GM19193 (cell line): ENCODE results near the gene TNS3.

Experiments
- POLR2A ChIP-seq: IDR thresholded peaks from 4 replicates; pipeline ENCODE4 v1.6.1; 2011; ENCODE audit not compliant: insufficient read depth, insufficient read length; ENCODE audit errors: extremely low read depth

The TNS3 gene

DNA sequence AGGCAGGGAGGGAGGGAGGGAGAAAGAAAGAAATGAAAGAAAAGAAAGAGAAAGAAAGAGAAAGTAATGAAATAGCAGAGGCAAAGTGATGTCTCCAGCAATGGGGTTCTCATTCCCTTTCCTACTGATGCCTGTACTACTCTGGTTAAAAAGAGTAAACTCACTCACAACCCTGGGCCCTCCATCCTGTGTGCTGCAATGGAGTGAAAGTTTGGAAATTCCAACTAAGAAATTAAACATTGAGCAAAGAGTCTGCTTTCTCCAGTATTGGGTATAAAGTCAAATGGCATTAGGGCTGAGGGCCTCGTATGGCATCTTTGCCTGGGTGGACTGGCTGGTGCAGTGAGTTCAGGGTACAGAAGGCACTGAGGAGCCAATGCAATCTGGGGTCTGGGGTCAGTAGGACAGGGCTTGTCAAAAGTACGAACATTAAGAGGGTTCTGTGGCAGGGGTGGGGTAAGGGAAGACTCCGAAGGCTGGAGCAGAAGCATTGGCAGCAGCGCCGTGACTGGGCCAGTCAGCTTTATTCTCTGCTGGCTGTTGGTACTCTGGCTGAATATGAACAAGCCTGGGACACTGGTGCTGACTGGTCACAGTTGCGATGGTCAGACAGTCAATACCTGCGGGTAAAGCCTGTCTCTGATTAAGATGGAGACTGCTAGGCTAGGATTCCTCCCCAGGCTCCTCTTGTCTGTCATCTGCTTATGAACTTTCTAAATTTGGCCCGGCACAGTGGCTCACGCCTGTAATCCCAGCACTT, 24.1 kb upstream of the TNS3 start:
- no peak for TF ChIP-seq POLR2A

DNA sequence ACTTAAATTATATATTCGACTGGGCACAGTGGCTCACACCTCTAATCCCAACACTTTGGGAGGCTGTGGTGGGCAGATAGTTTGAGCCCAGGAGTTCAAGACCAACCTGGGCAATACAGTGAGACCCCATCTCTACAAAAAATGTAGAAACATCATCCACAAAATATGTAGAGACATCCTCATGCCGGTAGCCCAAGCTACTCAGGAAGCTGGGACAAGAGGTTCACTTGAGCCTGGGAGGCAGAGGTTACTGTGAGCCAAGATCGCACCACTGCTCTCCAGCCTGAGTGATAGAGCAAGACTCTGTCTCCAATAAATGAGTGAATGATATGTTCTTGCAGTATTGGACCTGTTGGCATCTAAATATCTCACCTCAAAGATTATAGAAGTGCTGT, 22.6 kb upstream of the TNS3 start:
- TF ChIP-seq POLR2A = no peak

DNA sequence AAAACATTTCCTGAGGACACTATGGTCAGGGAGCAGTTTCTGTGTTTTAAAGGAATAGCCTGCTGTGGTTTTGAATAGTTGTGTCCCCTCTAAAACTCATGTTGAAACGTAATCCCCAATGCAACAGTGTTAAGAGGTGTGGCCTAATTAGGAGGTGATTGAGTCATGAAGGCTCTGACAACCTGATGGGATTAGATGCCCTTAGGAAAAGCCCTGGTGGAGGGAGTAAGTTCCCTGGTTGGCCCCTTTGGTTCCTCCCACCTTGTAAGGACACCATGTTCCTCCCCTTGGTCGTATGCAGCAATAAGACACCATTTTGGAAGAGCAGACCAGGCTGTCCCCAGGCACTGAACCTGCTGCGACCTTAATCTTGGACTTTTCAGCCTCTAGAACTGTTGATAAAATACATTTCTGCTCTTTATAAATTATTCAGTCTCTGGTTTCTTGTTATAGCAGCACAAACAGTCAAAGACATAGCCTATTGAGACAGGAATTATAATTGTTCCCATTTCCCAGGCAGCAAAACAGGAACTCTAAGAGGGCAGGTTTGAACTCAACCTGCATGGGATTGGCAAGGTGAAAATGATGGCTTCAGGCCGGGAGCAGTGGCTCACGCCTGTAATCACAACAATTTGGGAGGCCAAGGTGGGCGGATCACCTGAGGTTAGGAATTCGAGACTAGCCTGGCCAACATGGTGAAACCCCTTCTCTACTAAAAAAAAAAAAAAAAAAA, 20.5 kb upstream of the TNS3 start:
- no peak for TF ChIP-seq POLR2A

DNA sequence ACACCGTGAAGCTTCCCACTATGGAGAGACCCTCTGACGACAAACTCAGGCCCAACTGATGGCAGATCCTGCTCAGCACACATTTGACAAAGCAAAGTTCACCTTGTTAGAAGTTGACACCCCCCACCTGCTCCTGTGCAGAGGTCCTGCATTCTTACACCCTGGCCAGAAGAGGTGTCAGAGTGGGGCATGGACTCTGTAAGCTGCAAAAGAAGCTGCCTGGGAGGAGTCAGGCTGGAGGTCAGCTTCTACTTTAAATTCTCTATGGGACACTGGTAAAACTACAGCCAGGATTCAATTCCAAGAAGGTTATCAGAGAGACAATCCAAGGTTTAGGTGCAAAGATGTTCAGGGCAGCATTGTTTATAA, 20.0 kb upstream of the TNS3 start:
- TF ChIP-seq POLR2A = no peak

DNA sequence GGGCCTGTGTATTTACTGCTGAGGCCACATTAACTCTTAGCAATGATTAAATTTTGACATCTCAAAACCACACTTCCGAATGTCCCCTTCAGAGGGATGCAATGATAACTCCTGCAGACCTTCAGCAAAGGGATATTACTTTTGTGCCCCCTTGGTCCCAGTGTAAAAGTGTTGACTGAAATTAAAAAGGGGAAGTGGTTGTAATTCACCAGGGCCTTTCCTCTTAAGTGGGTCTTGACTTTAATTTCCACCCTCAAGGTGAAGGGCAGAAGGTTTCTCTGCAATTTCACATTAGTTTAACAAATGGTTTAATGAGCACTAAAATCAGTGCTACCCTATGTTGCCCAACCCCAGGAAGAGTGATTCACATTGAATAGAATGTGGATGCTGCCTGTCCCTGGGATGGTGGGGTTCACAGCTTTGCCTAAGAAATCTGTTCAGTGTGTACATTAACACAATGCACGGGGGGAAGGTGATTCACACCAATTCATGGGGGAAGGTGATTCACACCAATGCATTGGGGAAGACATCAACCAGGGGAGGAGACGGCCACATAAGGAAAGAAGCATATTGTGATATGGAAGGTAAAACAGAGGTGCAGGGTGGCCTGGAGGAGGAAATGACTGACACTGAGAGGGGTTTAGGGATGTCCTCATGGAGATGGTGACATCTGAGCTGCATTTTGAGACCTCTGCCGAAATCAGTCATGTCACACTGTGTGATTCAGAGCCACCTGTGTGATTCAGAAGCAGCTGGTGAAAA, 19.4 kb upstream of the TNS3 start:
- no peak for TF ChIP-seq POLR2A

DNA sequence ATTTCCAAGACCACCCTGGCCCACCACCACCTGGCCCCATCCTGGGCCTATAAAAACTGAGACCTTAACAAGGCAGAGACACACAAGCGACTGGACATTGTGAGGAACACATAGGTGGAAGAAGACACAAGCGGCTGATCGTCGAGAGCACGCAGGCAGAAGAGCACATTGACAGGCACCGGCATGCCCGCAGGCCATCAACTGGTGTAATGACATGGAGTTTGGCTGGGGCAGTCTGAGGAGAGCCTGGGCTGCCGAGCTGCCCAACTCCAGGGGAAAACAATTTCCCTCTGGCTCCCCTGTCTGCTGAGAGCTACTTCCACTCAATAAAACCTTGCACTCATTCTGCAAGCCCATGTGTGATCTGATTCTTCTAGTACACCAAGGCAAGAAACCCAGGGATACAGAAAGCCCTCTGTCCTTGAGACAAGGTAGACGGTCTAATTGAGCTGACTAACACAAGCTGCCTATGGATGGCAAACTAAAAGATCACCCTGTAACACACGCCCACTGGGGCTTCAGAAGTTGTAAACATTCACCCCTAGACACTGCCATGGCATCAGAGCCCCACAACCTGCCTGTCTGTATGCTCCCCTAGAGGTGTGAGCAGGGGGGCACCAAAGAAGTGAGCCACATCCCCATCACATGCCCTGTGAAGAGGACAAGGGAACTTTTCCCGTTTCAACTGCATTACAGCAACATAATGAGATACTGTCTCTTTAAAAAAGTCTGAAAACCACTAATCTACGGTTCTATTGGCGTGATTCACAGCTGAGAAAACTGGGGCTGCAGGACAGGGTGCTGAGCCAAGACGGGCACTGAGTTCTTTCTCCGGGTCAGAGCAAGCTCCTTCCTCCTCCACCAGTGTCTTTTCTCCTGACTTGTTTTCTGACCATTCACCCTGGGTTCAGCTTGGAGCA, 18.5 kb upstream of the TNS3 start:
- TF ChIP-seq POLR2A = no peak

DNA sequence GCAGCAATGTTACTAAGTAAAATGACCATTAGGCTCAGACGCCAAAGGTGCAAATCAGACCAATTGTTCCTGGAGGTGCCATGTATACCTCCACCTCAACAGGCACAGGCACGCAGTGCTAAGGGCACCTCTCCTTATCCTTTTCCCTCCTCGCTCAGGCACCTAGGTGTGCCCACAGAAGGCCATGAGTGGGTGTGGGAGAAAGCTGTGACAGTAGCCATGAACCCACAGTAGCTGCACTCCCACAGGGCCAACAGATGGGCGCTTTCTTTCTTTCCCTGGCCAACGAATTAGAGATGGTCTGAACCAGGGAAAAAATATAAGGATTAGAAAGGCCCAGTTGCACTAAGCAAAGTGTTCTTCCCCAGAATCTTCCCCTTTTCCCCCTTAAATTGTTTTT, 15.5 kb upstream of the TNS3 start:
- TF ChIP-seq POLR2A = no peak

DNA sequence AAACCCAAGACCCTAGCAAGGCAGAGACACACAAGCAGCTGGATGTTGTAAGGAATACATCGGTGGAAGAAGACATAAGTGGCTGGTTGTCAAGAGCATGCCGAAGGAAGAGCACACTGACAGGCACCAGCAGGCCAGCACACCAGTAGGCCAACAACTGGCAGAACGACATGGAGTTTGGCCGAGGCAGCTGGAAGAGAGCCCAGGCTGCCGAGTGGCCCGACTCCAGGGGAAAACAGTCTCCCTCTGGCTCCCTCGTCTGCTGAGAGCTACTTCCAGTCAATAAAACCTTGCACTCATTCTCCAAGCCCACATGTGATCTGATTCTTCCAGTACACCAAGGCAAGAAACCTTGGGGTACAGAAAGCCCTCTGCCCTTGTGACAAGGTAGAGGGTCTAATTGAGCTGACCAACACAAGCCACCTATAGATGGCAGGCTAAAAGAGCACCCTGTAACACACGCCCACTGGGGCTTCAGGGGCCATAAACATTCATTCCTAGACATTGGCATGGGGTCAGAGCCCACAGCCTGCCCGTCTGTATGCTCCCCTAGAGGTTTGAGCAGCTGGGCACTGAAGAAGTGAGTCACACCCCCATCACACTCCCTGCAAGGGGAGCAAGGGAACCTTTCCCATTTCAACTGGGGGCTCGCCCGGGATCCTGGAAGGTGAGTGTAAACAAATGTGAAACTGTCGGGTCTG, 14.7 kb upstream of the TNS3 start:
- no peak for TF ChIP-seq POLR2A

DNA sequence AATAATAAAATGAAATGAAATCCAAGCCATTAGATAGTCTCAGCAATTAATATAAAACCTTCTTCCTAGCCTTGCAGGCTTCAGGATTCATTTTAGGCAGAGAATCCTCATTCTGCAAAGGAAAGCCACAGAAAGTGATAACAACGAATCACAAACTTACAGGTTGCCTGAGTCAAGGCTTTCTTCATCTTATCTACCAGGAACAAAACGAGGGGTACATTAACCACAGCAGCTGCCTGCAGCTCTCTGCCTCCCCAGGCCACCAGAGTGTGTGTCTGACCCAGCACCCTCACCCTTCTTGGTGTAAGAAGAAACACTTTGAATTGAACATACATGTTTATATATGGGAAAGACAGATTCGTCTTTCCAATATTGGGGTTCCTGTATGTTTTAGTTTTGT, 12.5 kb upstream of the TNS3 start:
- no peak for TF ChIP-seq POLR2A

DNA sequence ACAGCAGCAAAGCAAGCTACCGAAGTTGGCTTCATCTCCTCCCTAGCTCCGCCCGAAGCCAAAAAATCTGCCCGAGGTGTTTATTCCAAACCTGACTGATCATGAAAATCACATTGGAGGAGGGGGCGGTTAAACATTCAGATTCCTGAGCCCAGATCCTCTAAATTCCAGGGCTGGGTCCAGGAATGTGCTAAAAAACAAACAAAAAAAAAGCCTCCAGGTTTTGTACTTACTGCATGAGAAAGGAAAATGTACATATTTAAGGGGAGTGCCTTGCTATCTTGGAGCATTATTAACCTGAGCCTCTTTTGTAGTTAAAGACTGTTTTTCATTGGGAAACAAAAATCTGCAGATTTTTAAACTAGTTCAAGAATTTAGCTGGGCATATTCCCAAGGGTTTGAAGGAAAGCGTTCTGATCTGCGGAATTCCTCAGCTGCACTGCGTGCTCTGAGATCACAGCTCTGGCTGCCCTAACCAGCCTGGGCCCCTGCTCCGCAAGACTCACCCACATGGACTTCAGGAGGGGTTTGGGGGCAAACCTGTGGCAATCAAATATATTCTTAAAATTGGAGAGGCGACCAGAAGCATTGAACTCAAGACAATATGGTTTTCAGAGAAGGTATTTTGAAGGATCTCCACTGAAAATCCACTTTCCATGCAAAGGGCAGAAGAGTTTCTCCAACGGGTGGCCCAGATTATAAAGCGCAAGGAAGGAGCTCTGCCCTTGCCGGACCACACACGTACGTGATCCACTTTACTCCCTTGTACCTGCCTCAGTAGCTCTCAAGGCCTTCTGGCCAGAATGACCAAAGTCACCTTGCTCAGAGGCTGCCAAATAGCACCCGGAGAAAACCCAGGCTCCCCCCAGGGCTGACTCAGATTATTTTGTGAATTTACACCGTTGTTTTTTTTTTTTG, 10.0 kb upstream of the TNS3 start:
- TF ChIP-seq POLR2A = no peak

DNA sequence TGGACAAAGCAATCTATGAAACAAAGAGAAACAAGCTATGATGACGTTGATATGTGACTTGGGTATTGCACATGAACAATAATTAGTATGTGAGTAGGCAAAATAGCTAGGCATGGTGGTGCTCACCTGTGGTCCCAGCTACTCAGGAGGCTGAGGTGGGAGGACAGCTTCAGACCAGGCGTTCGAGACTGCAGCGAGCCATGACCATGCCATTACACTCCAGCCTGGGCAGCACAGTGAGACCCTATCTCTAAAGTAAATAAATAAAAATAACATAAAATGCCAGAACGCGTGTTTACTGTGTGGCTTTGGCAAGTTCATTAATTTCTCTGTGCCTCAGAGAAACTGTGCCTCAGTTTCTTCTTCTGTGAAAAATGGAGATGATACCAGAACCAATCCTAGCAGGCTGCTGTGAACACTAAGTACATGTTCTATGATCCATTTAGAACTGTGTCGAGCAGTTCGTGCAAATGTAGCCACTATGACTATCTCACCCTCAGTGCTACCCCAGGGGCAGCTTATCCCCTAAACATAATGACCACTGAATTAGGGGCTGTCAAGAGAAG, 9.3 kb upstream of the TNS3 start:
- TF ChIP-seq POLR2A = no peak

DNA sequence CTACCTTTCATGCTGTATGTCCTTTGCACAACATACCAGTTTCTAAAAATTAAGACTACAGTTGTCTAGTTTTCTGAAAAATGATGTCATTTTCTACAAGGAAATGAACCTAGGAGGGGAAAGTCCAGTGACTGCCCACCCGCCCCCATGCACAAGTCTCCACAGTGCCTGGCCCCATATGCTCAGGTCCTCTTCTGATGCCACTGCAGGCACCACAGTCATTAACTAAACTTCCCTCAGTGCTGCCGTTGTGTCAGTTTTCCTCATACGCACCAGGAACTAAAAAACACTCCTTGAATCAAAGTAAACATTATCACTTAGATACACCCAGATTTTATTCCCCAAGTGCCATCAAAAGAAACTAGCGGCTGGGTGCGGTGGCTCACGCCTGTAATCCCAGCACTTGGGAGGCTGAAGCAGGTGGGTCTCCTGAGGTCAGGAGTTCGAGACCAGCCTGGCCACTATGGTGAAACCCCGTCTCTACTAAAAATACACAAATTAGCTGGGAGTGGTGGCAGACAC, 6.9 kb upstream of the TNS3 start:
- no peak for TF ChIP-seq POLR2A

DNA sequence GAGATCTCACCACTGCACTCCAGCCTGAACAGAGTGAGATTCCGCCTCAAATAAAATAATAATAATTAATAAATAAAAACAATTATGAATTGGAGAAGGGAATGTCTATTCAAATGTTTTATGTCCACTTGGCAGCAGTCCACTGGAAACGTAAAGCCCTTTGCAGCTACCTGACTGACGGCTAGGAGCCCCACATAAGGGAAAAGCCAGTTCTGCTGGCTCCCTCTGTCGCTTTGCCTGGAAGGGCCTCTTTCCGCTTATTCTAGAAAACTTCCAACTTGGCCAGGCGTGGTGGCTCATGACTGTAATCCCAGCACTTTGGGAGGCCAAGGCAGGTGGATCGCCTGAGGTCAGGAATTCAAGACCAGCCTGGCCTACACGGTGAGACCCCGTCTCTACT, 6.1 kb upstream of the TNS3 start:
- TF ChIP-seq POLR2A = no peak
